ENCODE data around the gene UXS1.

- TF ChIP-seq, protein P1, sequence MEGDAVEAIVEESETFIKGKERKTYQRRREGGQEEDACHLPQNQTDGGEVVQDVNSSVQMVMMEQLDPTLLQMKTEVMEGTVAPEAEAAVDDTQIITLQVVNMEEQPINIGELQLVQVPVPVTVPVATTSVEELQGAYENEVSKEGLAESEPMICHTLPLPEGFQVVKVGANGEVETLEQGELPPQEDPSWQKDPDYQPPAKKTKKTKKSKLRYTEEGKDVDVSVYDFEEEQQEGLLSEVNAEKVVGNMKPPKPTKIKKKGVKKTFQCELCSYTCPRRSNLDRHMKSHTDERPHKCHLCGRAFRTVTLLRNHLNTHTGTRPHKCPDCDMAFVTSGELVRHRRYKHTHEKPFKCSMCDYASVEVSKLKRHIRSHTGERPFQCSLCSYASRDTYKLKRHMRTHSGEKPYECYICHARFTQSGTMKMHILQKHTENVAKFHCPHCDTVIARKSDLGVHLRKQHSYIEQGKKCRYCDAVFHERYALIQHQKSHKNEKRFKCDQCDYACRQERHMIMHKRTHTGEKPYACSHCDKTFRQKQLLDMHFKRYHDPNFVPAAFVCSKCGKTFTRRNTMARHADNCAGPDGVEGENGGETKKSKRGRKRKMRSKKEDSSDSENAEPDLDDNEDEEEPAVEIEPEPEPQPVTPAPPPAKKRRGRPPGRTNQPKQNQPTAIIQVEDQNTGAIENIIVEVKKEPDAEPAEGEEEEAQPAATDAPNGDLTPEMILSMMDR (IDR thresholded peaks at IDR 0.05), result no peak
- no peak for TF ChIP-seq EZH2phosphoT487 (IDR thresholded peaks at IDR 0.05)
These were observed 3.8 kb upstream of the UXS1 start for GRCh38 chr2:106197878-106198277.

Measured in neural progenitor cell (in vitro differentiated cells).